Stimulated activated CD4-positive, alpha-beta T cell treated with anti-CD3 and anti-CD28 coated beads, TNF-alpha, amount 100 ng/mL, for 24 hours (primary cell): ENCODE data around the gene LRP1B.

ENCODE experiments used
- DNase-seq, 3 experiments: peaks; one replicate each; pipeline ENCODE4 v3.0.0-alpha.2; 2020; ENCODE audit warnings: low read depth in 3 of 3

The LRP1B gene

DNA sequence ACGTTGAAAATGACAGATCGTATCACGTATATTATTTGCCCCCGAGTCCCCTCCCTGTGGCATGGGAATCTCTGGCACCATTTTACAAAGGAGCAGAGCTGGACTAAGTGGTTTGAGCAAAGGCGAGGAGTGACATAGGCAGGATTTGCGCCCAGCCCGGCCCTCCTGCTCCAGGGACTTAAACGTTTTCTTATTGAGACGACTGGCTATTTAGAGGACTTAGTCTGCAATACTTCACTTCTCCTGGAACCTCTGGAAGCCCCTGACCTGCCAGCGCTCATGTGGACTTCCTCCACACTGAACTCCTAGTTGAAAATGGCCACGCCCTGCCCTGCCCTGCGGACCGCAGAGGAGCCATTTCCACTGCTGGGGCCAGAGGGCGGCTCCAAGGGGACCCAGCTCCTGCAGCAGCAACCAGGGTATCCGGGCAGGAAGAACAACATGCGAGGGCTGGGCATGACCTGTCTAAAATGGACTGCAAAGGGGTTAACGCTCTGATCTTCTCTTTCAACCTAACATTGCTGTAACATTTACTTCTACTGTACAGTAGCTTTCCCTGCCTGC, 690.7 kb downstream of the LRP1B start:
- DNase-seq: no peak

DNA sequence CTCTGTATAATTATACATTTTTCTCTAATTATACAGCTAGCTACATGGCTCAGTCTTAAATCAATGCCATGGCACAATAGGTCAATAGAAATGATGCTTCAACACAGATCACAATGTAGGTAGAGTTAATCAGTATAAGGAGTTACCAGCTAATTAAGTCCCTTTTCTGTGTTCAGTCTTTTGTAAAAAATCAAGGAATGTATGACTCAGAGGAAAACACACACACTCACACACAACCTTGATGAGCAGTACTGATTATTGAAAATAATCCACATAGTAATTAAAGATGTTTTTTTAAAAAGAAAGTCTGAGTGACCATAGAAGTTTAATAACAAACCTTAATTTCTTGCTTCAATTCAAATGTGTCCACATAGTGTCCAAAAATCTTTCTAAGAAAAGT, 691.3 kb downstream of the LRP1B start:
- DNase-seq: no peak

DNA sequence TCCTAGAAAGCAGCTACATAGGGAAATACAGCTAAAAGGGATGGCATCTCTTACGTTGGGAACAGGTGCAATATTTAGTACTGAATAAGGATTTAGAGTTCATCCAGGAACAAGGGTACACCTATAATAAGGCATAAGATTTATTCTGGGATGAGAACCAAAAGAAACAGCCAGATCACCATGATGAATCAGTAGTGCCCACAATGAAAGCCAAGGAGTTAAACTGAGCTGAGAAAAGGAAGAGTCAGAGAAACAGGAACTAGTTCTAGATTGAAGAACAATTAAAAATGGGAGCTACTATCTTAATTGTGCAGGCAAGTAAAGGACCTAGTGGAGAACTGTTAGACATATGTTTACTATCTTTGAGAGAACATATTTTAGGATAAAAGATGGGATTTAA, 692.3 kb downstream of the LRP1B start:
- DNase-seq: no peak

DNA sequence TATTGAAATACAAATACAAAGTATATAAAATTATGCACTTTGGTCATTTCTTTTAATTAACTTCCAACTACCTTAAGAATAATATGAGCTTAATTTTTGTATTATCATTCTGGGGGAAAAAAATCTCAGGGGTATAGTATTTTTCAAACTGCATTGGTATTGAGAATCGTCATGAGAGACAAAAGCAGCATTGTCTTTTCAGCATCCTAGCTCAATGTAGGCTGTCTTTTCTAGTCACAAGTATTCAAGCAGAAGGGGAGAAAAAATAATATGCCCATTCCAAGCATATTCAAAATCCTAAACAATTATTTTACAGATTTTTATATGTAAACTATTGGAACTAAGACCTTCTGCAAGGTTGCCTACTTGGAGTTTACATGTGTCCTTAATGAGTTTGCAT, 693.3 kb downstream of the LRP1B start:
- DNase-seq: no peak

DNA sequence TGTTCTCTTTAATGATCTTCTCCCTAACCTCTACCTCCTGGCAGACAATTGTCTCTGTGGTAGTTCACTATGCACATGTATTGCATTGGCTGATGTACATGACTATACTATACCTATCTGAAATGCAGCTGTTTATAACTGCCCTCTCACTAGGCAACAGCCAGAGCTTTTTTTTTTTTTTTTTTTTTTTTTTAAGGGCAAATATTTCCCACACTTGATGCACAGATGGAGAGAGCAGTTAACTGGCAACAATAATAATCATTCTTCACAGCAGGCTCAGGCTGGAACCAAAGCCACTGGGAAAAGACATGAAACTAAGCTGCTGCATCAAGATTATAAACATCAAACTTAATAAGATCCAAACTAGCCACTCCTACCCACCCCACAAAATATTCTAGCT, 707.7 kb downstream of the LRP1B start:
- no peak for DNase-seq

DNA sequence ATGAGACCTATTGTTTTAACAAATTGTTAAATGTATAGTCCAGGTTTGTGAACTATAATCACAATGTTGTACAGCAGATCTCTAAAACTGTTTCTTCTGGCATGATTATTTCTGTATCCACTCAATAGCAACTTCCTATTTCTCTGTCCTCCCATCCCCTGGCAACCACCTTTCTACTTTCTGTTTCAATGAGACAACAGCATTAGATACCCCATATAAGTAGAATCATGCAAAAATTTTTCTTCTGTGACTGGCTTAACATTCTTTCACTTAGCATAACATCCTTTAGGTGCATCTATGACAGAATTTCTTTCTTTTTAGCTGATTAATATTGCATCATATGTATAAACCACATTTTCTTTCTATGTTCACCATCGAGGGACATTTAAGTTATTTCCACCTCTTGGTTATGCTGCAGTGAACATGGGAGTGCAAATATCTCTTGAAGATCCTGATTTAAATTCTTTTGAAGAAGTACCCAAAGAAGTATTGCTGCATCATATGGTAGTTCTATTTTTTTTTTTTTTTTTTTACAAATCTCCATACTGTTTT, 713.5 kb downstream of the LRP1B start:
- DNase-seq: no peak

DNA sequence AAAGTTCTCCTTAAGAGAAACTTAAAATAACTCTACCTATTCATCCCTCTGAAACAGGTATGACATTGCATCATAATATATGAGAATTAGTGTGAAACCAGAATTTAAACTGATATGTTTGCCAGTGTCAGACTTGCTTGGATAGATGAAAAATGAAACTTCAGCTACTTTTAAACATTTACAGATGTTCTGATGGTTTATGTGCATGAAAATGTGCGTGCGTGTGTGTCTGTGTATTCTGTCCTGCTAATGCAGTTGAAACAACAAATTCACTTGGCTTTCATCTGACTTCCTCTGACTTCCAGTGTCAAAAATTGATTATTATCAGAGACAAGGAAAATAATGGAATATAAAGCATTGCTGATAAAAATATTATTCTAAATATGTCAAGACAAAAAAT, 719.4 kb downstream of the LRP1B start:
- DNase-seq: no peak

DNA sequence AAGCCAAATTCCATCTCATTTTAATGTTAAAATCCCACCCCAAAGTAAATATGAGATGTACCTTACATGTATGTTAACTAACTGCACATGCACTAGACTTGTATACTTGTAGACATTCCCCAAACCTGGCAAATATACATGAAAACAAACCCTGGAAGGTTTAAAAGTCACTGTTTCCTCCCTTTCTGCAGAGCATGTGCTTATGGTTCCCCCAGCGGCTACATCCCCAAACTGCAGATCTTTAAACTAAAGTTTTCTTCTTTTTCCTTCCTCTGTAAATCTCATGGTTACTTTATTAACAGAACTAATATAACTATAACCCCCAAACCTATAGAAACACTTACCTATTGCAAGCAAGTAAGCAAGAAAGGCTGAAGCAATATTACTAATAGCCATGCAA, 731.5 kb downstream of the LRP1B start:
- no peak for DNase-seq

DNA sequence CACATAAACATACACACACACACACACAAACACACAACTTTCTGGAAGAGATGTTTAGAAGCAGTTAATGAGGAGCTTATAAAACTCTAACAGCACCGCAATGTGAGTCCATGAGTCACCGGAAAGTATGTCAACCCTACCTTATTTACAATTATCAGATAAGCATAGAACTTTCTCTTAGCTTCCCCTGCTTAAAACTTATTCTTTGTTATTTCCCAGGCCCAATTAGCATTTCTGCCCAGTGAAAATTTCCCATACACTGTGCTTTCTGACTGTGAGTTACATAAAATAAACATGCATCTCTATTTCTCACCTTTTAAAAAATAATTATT, 737.6 kb downstream of the LRP1B start:
- DNase-seq: no peak

DNA sequence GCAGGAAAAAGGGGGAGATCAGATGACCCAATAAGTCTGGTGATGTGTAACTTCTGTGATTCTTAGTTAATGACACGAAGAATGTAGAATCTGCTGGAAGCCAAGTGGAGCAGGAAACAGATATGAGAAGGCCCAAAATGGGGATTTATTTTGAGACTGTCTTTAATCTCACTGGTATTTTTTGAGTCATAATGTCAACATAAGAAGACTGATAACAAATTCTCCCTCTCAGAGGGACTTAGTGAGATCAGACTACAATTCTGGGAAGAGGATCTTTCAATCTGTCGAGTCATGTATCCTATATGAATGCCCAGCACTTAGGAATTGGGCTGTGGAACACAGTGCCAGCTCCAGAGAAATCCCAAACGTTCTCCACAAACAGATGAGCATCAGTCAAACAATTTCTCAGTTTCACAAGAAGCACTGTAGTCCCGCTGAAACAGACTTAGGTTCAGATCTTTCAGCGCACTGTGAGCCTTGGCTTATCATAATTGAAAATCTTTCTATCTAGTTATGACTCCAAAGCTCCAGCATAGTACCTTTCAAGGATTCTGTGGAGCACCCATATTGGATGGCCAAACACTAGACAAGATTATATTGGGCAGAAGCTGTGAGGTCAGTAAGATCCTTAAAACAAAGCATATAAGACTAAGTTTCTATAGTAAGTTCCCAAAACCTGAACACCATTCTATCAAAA, 738.2 kb downstream of the LRP1B start:
- no peak for DNase-seq

DNA sequence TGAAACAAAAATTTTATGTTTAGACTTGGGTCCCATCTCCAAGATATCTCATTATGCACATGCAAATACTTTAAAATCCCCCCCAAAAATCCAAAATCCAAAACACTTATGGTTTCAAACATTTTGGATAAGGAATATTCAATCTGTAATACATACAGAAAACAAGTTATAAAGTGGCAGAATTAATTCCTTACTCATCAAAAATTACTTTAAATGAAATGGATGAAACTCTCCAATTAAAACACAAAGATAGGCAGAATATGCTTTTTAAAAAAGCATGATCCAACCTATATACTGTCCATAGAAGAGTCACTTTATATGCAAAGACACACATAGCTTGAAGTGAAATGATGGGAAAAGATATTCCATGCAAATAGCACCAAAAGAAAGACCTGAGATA, 744.6 kb downstream of the LRP1B start:
- DNase-seq: no peak

DNA sequence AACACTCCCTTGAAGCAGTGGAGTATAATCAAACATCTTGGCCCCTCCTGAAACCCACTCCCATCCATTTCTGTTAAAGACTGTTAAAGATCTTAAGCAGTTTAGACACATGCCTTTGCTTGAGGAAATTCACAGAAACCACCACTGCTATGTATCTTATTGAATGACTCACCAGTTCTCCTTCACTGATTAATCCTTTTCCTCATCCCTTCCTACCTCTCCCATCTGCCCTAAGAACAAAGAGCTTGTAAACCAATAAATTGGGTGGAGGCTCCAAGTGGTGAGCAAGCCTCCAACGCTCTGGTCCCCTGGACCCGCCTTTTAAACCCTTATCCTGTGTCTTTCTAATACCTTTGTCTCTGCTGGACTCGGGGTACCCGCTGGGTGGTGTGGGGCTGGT, 746.1 kb downstream of the LRP1B start:
- DNase-seq: no peak

DNA sequence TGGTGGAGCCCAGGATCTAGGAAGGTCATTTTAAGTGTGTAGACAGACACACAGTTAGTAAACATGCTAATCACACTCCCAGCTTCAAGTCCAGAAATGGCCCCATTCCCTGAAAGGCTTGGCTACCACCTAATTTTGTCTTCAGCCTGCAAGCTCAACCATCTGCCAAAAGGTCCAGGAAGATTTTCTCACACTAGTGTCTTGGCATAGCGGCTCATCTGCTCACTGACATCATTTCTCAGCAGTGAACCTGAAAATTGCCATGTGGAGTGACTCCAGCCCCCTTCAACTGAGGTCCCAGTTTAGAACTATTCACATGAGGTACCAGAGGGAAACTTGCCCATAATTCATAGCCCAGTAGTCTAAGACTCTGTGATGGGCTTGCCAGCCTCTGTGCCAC, 748.9 kb downstream of the LRP1B start:
- DNase-seq: no peak

DNA sequence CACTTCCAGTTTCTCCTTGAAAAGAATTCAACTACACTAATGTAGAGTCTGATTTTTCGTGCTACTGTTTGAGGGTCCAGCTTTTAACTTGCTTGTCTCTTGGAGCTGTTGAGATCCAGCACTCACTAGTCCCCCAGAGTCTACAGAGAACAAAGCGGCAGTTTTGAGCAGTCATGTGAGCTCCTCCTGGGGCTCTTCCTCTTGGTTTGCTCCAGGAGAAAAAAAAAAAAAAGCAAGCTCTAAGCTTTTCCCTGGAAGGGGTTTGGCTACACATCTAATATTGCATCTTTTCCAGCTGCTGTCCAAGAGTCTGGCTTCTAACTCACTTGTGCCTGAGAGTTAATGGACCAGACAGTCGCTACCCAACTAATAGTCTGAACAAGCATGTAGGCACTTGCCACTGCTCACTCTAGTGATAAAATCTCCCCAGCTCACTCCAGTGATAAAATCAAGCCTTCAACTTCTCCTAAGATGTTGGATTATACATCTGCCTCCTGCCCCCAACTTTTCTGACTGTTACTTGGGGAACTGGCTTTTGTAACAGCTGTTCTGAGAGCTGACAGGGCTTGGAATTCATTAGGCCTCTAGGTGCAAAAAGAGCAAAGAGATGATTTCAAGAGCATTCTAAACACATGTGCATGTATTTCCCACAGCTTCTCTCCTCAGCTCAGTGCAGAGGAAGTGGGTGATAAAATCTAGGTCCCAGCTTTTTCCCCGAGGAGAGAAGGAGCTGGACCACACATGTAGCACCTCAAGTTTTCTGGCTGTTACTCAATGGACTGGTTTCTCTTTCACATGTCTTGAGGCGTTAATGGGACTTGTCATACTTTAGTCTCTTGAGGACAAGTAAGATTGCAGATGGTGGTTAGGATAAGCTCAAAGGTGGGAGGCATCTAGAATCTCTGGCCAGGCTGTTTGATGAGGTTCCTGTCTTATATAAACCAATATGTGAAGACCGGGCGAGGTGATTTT, 750.5 kb downstream of the LRP1B start:
- DNase-seq: no peak

DNA sequence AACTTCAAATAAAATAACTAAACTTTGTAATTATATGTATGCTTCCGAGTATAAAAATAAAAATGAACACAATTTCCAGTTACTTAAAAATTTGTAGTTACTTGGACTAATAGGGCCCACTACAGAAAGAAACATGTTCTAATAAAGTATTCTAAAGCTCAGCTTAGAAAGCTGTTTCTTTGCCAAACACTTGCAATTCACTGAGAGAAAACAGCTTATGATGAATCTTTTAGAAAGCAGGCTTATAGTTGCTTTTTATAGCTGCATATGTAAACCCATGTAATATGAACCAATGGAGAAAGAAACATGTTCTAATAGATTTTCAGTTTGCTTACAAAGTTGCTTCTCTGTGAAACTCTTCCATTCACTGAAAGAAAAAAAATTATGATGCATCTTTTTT, 766.0 kb downstream of the LRP1B start:
- DNase-seq: no peak

DNA sequence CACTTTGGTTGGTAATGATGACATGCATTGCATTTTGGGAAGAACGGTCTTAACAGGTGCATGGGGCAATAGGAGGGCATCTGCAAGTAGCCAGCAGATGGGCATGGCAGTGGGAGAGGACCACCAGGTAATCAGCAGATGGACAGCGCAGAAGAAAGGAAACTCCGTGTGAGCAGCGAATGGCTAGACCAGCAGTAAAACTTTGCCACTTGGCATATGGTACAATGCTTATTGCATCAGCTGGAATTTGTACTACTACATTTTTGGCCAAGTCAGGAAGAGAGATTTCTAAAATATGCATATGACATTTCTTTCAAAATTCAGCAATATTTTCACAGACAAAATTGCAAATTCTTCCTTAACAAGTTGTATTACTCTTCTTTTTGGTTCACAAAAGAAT, 768.5 kb downstream of the LRP1B start:
- DNase-seq: no peak

DNA sequence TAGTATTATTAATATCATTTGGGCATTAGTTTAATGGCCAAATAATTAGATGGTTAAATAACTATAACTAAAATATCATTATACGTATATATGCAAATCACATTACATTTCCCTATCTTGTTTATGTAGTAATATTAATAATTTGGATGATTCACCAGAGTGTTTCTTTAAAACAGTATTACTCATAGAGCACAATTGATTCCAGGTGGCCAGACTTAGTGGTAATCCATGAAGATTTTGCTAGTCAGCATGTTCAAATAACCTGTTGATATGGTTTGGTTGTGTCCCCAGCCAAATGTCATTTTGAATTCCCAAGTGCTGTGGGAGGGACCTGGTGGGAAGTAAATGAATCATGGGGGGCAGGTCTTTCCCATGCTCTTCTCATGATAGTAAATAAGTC, 782.3 kb downstream of the LRP1B start:
- no peak for DNase-seq

DNA sequence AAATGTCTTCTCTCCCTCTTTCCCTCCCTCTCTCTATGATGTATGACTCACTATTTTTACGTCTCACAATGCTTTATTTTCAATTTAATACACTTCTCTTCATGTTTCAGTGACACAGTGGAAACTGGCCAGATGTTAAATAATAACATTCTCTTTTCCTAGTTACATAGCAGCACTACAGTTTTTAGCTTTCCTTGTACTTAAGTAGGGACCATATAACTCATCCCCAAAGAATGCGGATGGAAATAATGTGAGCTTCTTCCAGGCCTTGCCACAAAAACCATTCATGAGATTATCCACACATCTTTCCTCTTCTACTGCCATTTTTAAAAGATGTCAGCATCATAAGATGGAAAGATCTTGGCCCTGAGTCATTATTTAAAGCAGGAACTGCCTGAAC, 789.4 kb downstream of the LRP1B start:
- no peak for DNase-seq

DNA sequence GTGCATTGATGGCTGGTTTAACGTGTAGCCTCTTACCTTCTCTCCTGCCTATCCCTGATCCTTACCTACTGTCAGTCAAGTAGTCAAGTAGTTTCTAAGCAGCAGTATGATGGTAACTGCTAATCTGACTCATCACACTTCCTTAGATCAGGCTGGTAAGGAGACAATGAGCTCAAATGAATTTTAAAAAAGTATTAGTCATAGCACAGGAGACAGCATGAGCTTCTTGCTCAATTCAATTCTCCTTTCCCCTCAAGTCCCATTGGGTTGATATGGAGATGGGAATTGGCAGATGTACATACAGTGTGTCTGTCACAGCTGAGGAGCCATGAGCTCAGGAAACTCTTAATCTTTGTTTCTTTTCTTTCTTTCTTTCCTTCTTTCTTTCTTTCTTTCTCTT, 799.7 kb downstream of the LRP1B start:
- DNase-seq: no peak

DNA sequence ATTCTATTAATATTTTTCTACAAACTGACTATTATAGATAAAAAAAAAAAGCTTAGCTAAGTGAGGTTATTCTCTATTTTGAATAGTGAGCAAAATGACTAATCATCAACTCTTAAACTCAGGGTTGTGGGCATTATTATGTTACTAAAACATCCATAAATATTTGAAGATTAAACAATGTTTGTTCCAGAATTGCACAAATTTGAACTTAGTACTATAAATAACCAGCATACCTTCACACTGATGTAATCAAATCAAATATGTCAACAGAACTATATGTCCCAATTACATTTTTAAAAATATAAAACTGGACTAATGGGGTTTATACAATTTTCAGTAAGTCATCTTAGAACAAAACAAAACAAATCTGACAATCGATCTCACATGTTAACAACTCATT, 800.9 kb downstream of the LRP1B start:
- no peak for DNase-seq

DNA sequence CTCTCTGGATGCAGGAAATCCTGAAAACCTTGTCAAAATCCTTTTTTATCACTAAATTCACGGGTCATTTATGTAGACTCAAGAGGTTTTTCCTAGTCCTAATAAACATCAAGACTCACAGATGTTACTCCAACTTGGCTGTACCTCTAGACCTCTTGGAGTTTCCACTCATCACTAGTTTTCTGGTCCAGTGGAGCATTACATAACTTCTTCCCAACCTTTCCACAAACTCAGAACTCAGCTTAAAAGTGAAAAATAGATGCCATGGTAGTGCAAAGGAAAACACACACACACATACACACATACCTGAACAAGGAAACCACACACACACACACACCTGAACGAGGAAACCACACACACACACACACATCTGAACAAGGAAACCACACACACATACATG, 807.2 kb downstream of the LRP1B start:
- no peak for DNase-seq

DNA sequence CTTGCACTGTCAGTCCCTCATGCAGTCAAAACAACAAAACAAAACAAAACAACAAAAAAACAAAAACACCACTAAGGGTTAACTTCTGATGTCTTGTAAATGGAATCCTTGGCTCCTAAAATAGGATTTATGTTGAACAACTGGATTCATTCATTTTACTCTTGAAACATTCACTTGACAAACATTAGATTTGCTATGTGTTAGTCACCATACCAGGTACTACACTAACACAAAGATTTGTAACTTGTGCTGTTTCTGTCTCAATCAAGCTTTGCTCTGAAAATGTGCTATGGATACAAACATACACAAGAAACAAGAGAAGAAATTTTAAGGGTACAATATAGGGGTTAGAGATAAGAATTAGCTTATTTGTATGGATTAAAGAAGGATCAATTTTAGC, 812.8 kb downstream of the LRP1B start:
- no peak for DNase-seq

DNA sequence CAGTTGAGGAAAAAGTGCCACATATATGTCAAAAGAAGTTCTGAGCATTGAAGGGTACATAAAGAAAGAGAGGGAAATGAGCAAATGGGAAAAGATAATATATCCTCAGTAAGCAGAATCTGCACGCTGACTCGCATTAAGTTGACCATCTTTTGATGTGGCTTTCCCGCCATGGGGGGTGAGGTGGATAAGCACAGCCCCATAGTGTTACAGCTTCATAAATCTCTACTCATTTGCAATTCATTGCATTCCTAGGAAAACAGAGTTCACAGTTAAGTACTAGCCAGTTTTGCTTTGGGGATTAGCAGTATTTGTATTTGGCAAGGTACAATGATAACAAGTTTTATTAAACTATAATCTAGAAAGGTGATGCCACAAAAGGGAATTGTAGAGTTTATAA, 814.2 kb downstream of the LRP1B start:
- no peak for DNase-seq
